Vagina (tissue), 2 donors: ENCODE measurements around the gene C5orf63. TPM values are rescaled to one million over a fixed set of nuclear protein-coding genes. Genes with fewer than 3 reads are reported as not detected.

ENCODE experiments used
- DNase-seq, 2 donors: peaks; one replicate each; pipeline ENCODE4 v3.0.0-alpha.2; 2017; ENCODE audit errors: extremely low spot score in 2 of 2
- H3K27ac ChIP-seq: fragments of 200-600 bp; sonication (generic); one replicate; pipeline ENCODE4 v1.5.1; 2019
- H3K27me3 ChIP-seq: fragments of 200-600 bp; sonication (generic); one replicate; pipeline ENCODE4 v1.5.1; 2019
- H3K36me3 ChIP-seq, 2 donors: fragments of 200-600 bp; sonication (generic); one replicate each; pipeline ENCODE4 v1.5.1; 2017 to 2019
- H3K4me1 ChIP-seq: fragments of 200-600 bp; sonication (generic); one replicate; pipeline ENCODE4 v1.5.1; 2019
- H3K4me3 ChIP-seq, 2 donors: fragments of 200-600 bp; sonication (generic); 1 replicate in 1 of 2; 2 replicates in 1 of 2; pipeline ENCODE4 v1.5.1; 2016 to 2019
- H3K9me3 ChIP-seq: fragments of 200-600 bp; sonication (generic); one replicate; pipeline ENCODE4 v1.5.1; 2019
- POLR2A ChIP-seq, 2 donors: fragments of 450-650 bp; IDR thresholded peaks; one replicate each; pipeline ENCODE4 v1.6.1; 2017; ENCODE audit warnings: antibody characterized with exemption in 2 of 2, mild to moderate bottlenecking in 2 of 2, moderate library complexity in 2 of 2
- POLR2AphosphoS5 ChIP-seq, 2 donors: sonication (generic); formaldehyde crosslinking; IDR thresholded peaks; one replicate each; pipeline ENCODE4 v1.9.0; 2017; ENCODE audit warnings: antibody characterized with exemption in 2 of 2, mild to moderate bottlenecking in 2 of 2, low read depth in 1 of 2; ENCODE audit not compliant: insufficient read depth in 1 of 2
- intact Hi-C: fragments of 100-400 bp; cut with DNase I; formaldehyde crosslinking; loops from one replicate; pipeline ENCODE4 v1.15.1; 2023
- total RNA-seq: library from RNA; depleted of rRNA; stranded (reverse); fragments of >200 nt; gene quantifications from one replicate; pipeline ENCODE4 v1.2.3, GENCODE V29; 2016
- TF ChIP-seq, protein P1 (sequence below), 3 experiments: fragments of 450-650 bp in 2 of 3; fragments of 200-600 bp in 1 of 3; sonication (generic) in 1 of 3; IDR thresholded peaks; one replicate each; pipeline ENCODE4 v1.5.1; 2017 to 2019; ENCODE audit warnings: antibody characterized with exemption in 3 of 3, mild to moderate bottlenecking in 2 of 3, moderate library complexity in 2 of 3

C5orf63 gene
- total RNA-seq, 1 donor from 2014 or later = 0.98 TPM

GRCh38 chr5:127012916-127013315, 60.4 kb downstream of the C5orf63 start:
- no peak for TF ChIP-seq POLR2A (IDR thresholded peaks at IDR 0.05)
- Histone ChIP-seq H3K27me3 (no peaks in the 10 kb centered on the region), H3K4me1 (no peaks in the 10 kb centered on the region), H3K27ac (no peak overlapping the region), H3K36me3 (no peaks in the 10 kb centered on the region), H3K4me3 (no peak overlapping the region), H3K9me3 (no peaks in the 10 kb centered on the region)
- intact Hi-C loops = no loop called here
- DNase-seq = no peak

- TF ChIP-seq POLR2AphosphoS5 (IDR thresholded peaks at IDR 0.05; ENCODE audit: insufficient read depth in 1 of 2, low read depth in 1 of 2) (no peak), POLR2A (IDR thresholded peaks at IDR 0.05) (no peak)
- TF ChIP-seq, protein P1, sequence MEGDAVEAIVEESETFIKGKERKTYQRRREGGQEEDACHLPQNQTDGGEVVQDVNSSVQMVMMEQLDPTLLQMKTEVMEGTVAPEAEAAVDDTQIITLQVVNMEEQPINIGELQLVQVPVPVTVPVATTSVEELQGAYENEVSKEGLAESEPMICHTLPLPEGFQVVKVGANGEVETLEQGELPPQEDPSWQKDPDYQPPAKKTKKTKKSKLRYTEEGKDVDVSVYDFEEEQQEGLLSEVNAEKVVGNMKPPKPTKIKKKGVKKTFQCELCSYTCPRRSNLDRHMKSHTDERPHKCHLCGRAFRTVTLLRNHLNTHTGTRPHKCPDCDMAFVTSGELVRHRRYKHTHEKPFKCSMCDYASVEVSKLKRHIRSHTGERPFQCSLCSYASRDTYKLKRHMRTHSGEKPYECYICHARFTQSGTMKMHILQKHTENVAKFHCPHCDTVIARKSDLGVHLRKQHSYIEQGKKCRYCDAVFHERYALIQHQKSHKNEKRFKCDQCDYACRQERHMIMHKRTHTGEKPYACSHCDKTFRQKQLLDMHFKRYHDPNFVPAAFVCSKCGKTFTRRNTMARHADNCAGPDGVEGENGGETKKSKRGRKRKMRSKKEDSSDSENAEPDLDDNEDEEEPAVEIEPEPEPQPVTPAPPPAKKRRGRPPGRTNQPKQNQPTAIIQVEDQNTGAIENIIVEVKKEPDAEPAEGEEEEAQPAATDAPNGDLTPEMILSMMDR (IDR thresholded peaks at IDR 0.05) = no peak
- Histone ChIP-seq H3K4me3 (no peak overlapping the region), H3K9me3 (no peaks in the 10 kb centered on the region), H3K4me1 (no peaks in the 10 kb centered on the region), H3K36me3 (no peaks in the 10 kb centered on the region), H3K27me3 (no peaks in the 10 kb centered on the region), H3K27ac (no peak overlapping the region)
- intact Hi-C loops = no loop called here
- no peak for DNase-seq
These were observed 61.2 kb downstream of the C5orf63 start for GRCh38 chr5:127011961-127012644.

DNA sequence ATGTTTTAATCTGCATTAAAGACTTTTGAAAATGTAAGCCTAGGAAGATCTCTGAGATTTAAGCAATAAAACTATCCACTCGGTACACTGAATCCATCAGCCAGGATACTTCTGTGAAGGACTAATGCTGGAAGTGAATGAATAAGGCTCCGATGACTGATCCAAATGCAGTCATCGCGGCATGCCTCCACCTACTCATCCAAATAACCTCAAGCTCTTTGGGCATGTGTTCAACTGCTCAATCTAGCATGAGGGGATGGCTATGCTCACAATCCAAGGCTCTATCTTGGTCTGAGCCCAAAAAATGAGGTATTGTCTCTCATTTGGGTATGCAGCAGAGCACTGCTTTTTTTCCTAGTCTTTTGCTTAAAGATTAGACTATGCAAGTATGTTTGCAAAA, 62.1 kb downstream of the C5orf63 start:
- no peak overlapping the region for H3K27ac ChIP-seq
- no peak for DNase-seq
- no peaks in the 10 kb centered on the region for H3K9me3 ChIP-seq
- intact Hi-C loops = no loop called here
- H3K4me1 ChIP-seq = no peaks in the 10 kb centered on the region
- no peaks in the 10 kb centered on the region for H3K27me3 ChIP-seq
- TF ChIP-seq POLR2AphosphoS5 (IDR thresholded peaks at IDR 0.05; ENCODE audit: insufficient read depth in 1 of 2, low read depth in 1 of 2) (no peak), POLR2A (IDR thresholded peaks at IDR 0.05) (no peak)
- TF ChIP-seq, protein P1 (IDR thresholded peaks at IDR 0.05) = no peak
- no peak overlapping the region for H3K4me3 ChIP-seq
- no peaks in the 10 kb centered on the region for H3K36me3 ChIP-seq

GRCh38 chr5:127010362-127010761, 62.9 kb downstream of the C5orf63 start:
- H3K27me3 ChIP-seq = no peaks in the 10 kb centered on the region
- DNase-seq = no peak
- no peaks in the 10 kb centered on the region for H3K36me3 ChIP-seq
- H3K9me3 ChIP-seq = no peaks in the 10 kb centered on the region
- no peak overlapping the region for H3K27ac ChIP-seq
- no peak overlapping the region for H3K4me3 ChIP-seq
- TF ChIP-seq POLR2AphosphoS5 (IDR thresholded peaks at IDR 0.05; ENCODE audit: insufficient read depth in 1 of 2, low read depth in 1 of 2) = no peak
- no peak for TF ChIP-seq POLR2A (IDR thresholded peaks at IDR 0.05)
- TF ChIP-seq, protein P1 (IDR thresholded peaks at IDR 0.05) = no peak
- no peaks in the 10 kb centered on the region for H3K4me1 ChIP-seq
- intact Hi-C loops = no loop called here

GRCh38 chr5:127009784-127010183, 63.5 kb downstream of the C5orf63 start:
- Histone ChIP-seq H3K27me3 (no peaks in the 10 kb centered on the region), H3K27ac (no peak overlapping the region), H3K9me3 (no peaks in the 10 kb centered on the region), H3K4me3 (no peak overlapping the region), H3K4me1 (no peaks in the 10 kb centered on the region), H3K36me3 (no peaks in the 10 kb centered on the region)
- intact Hi-C loops = no loop called here
- TF ChIP-seq, protein P1 (IDR thresholded peaks at IDR 0.05) = no peak
- TF ChIP-seq POLR2A (IDR thresholded peaks at IDR 0.05) (no peak), POLR2AphosphoS5 (IDR thresholded peaks at IDR 0.05; ENCODE audit: insufficient read depth in 1 of 2, low read depth in 1 of 2) (no peak)
- DNase-seq = no peak
